Measurements from ENCODE around the gene MTMR1.

Gene MTMR1

DNA sequence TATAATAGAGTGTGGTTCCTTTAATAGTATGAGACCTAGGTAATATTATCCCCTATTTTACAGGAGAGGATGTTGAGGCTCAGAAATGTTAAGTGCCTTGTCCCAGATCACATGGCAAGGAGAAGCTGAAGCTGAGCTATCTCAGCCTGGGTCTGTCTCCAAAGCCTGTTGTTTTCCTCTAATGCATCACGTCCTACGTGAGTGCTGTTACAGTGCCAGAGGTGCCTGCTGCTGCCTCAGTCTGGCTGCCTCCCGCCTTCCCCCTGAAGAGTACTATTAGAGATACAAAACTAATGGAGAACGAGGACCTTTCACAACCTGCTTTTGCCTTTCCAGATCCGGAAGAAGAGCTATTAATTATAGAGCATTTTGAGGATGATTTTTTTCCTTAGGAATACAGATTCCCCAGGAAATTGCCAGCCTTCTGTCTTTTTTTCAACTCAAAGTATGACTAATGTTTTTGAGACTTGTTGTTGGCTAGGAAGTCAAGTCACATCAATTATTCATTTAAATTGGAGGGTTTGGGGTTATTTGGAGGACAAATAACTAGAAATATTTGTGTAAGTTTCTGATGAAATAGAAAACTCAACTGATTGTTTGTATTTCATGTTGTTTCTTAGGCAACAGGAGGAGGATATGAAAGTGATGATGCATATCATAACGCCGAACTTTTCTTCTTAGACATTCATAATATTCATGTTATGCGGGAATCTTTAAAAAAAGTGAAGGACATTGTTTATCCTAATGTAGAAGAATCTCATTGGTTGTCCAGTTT lies 43.9 kb upstream of the MTMR1 start:
- TF ChIP-seq, protein P1, sequence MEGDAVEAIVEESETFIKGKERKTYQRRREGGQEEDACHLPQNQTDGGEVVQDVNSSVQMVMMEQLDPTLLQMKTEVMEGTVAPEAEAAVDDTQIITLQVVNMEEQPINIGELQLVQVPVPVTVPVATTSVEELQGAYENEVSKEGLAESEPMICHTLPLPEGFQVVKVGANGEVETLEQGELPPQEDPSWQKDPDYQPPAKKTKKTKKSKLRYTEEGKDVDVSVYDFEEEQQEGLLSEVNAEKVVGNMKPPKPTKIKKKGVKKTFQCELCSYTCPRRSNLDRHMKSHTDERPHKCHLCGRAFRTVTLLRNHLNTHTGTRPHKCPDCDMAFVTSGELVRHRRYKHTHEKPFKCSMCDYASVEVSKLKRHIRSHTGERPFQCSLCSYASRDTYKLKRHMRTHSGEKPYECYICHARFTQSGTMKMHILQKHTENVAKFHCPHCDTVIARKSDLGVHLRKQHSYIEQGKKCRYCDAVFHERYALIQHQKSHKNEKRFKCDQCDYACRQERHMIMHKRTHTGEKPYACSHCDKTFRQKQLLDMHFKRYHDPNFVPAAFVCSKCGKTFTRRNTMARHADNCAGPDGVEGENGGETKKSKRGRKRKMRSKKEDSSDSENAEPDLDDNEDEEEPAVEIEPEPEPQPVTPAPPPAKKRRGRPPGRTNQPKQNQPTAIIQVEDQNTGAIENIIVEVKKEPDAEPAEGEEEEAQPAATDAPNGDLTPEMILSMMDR (IDR thresholded peaks at IDR 0.05), result no peak
- Histone ChIP-seq H3K36me3 (peaks cover 51% of the 10 kb centered on the region), H3K9me3 (no peaks in the 10 kb centered on the region), H3K27me3 (no peaks in the 10 kb centered on the region), H3K4me1 (ENCODE audit: control insufficient read depth in 1 of 2, insufficient read depth in 1 of 2, low read depth in 1 of 2, low read length in 1 of 2) (no peaks in the 10 kb centered on the region), H3K27ac (no peak overlapping the region), H3K4me3 (ENCODE audit: low read depth in 1 of 2, low read length in 1 of 2) (no peak overlapping the region)

DNA sequence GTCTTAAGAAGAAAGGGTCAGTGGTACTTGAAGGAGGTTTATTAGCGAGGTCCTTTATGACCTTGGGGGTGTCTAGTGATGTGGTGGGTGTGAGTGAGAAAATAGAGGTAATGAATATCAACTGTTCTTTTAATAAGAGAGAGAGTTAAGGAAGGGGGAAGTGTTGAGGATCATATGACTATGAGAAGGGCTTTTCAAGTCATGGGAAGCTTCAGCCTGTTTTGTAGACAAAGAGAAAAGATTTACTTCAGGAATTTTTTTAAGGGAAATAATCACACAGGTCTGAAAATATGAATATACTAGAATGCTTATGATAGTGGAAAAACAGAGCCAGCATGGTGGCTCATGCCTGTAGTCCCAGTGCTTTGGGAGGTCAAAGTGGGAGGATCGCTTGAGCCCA lies 41.3 kb upstream of the MTMR1 start:
- TF ChIP-seq, protein P1 (IDR thresholded peaks at IDR 0.05), result no peak
- Histone ChIP-seq H3K9me3 (no peaks in the 10 kb centered on the region), H3K36me3 (peaks cover 26% of the 10 kb centered on the region), H3K4me1 (ENCODE audit: control insufficient read depth in 1 of 2, insufficient read depth in 1 of 2, low read depth in 1 of 2, low read length in 1 of 2) (no peaks in the 10 kb centered on the region), H3K4me3 (ENCODE audit: low read depth in 1 of 2, low read length in 1 of 2) (no peak overlapping the region), H3K27me3 (no peaks in the 10 kb centered on the region), H3K27ac (no peak overlapping the region)

DNA sequence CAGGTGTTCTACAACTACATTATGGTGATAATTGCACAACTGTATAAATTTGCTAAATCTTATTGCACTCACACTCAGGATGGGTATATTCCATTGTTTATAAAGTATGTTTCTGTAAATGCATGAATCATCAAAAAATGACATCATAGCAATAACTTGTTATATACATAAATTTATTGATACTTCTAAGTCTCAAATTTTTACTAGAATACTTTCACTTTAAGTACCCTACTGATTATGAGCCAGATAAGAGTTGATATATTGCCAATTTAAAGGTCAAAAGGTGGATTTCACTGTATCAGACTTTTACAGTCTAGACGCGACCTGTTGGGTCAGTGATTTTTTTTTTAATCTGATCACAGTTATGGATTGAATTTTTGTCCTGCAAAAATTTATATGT lies 37.4 kb upstream of the MTMR1 start:
- H3K4me1 ChIP-seq (ENCODE audit: control insufficient read depth in 1 of 2, insufficient read depth in 1 of 2, low read depth in 1 of 2, low read length in 1 of 2), result no peaks in the 10 kb centered on the region
- TF ChIP-seq, protein P1 (IDR thresholded peaks at IDR 0.05), result no peak
- no peaks in the 10 kb centered on the region for H3K27me3 ChIP-seq
- H3K36me3 ChIP-seq, result peaks cover 31% of the 10 kb centered on the region
- H3K9me3 ChIP-seq, result no peaks in the 10 kb centered on the region
- H3K27ac ChIP-seq, result no peak overlapping the region
- H3K4me3 ChIP-seq (ENCODE audit: low read depth in 1 of 2, low read length in 1 of 2), result no peak overlapping the region

DNA sequence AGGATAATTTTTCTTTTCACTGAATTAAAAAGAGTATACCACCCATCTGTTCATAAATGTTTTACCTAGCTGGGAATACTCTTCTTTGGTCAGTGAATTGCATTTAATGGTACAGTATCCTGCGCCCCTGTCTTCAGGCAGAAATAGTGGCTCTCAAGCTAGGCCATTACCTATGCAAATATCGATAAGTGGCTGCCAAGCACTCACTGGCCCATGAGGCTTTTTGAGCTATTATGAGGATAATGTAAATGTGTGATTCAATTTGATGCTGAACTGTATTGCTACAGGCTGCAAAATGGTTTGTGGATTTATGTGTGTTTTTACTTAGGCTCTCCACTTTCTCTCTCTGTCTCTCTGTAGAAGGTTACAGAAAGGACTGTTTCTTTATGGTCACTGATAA lies 30.1 kb upstream of the MTMR1 start:
- Histone ChIP-seq H3K36me3 (peaks cover 64% of the 10 kb centered on the region), H3K4me1 (ENCODE audit: control insufficient read depth in 1 of 2, insufficient read depth in 1 of 2, low read depth in 1 of 2, low read length in 1 of 2) (no peaks in the 10 kb centered on the region), H3K27me3 (no peaks in the 10 kb centered on the region), H3K4me3 (ENCODE audit: low read depth in 1 of 2, low read length in 1 of 2) (no peak overlapping the region), H3K9me3 (no peaks in the 10 kb centered on the region), H3K27ac (no peak overlapping the region)
- TF ChIP-seq, protein P1 (IDR thresholded peaks at IDR 0.05), result no peak

DNA sequence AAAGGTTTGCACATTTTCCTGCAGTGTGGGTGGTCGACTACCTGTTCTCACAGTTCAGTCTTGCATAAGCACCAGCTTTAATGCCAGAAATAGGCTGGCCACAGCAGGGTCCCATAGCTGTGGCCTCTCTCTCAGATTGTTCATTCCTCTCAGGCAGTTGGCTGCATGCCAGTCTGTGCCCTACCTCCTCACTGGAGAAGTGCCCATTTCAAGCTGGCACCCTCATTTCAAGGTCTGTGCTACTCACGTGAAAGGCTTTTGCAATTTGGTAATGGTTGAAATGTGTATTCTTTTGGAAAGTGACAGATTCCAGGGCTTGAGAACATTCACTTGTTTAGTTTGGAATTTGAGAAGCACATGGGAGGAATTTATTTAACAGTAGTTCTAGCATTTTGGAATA lies 28.9 kb upstream of the MTMR1 start:
- Histone ChIP-seq H3K36me3 (peaks cover 56% of the 10 kb centered on the region), H3K4me3 (ENCODE audit: low read depth in 1 of 2, low read length in 1 of 2) (no peak overlapping the region), H3K27ac (no peak overlapping the region), H3K4me1 (ENCODE audit: control insufficient read depth in 1 of 2, insufficient read depth in 1 of 2, low read depth in 1 of 2, low read length in 1 of 2) (no peaks in the 10 kb centered on the region), H3K27me3 (no peaks in the 10 kb centered on the region), H3K9me3 (no peaks in the 10 kb centered on the region)
- TF ChIP-seq, protein P1 (IDR thresholded peaks at IDR 0.05), result no peak
